Measurements from ENCODE around the gene PDXDC1.
"Not testable (repeated sequence)": the region's sequence is repeated elsewhere in the genome, so short reads cannot be mapped to it uniquely, and the experiment has no call there.

DNA sequence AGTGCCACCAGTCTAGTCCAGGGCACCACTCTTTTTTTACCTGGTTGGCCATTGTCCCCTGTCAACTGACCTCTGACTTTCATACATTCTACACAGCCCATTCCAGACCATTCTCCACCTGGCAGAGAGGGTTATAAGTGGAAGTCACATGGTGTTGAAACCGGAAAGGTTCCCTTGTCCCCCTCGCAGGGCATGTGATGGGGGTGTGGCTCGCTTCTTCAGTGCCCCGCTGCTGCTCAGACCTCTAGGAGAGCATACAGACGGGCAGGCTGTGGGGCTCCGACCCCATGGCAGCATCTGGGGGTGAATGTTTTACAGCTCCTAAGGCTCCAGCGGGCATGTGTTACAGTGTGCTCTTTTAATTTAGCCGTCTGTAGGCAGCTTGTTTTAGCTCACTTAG is 52.2 kb downstream of the PDXDC1 start:
- not testable (repeated sequence) for TF ChIP-seq RNF2 (IDR thresholded peaks at IDR 0.05); POLR2AphosphoS5 (IDR thresholded peaks at IDR 0.05; ENCODE audit: control insufficient read depth, insufficient read depth, low read depth, low read length); ATF7 (IDR thresholded peaks at IDR 0.05); STAT5B (CRISPR knock-in tag; IDR thresholded peaks at IDR 0.05); TEAD4 (IDR thresholded peaks at IDR 0.05; ENCODE audit: low read length); TEAD4 (CRISPR knock-in tag; IDR thresholded peaks at IDR 0.05; ENCODE audit: borderline replicate concordance); ZC3H4 (CRISPR knock-in tag; IDR thresholded peaks at IDR 0.05; ENCODE audit: borderline replicate concordance)

Data from K562 (cell line).